GM12878 (cell line): Measurements from ENCODE around the gene CBR3. TPM values are rescaled to one million over a fixed set of nuclear protein-coding genes. Genes with fewer than 3 reads are reported as not detected.

Source experiments
- ATAC-seq: fragments of 200-7000 bp; cut with Tn5 transposase; 3 replicates; pipeline ENCODE4 v1.9.1; 2020; ENCODE audit warnings: mild to moderate bottlenecking, moderate library complexity
- BruUV-seq: library from RNA; stranded (reverse); fragments of 400-500 nt; replicated peaks from 2 replicates; lab custom pipeline; 2021; lab: Mats Ljungman, UMichigan
- CTCF ChIA-PET: fragments of 300-600 bp; sonication (Branson Sonifier 250); formaldehyde crosslinking; extraction: SDS; loops from one replicate; lab custom pipeline; 2021; ENCODE audit warnings: inconsistent platforms; lab: Yijun Ruan, JAX
- POLR2A ChIA-PET: fragments of 350-600 bp; formaldehyde crosslinking; extraction: SDS; loops from one replicate; lab custom pipeline; 2021; ENCODE audit warnings: inconsistent platforms; lab: Charles Lee
- RAD21 ChIA-PET: fragments of 300-600 bp; sonication (Branson Sonifier 250); formaldehyde crosslinking; loops from one replicate; lab custom pipeline; 2023; ENCODE audit warnings: antibody characterized with exemption; ENCODE audit not compliant: unreplicated experiment; lab: Charles Lee
- SMC1A ChIA-PET: fragments of 300-600 bp; sonication (Branson Sonifier 250); formaldehyde crosslinking; loops from one replicate; lab custom pipeline; 2023; ENCODE audit not compliant: unreplicated experiment, uncharacterized antibody; lab: Charles Lee
- DNase-seq: peaks from one replicate; pipeline ENCODE4 v3.0.0-alpha.2; 2011; ENCODE audit warnings: low read depth, low spot score
- FAIRE-seq: peaks from 3 replicates; lab custom pipeline; 2011; peaks lifted over from hg19 to GRCh38; lab: Jason Lieb, UNC
- H2AFZ ChIP-seq: 2 replicates; pipeline ENCODE4 v1.6.0; 2011; ENCODE audit warnings: low read depth, low read length, control low read depth; ENCODE audit not compliant: control insufficient read depth
- H3K27ac ChIP-seq: 2 replicates; pipeline ENCODE4 v1.5.1; 2011; ENCODE audit warnings: control low read depth; ENCODE audit not compliant: control insufficient read depth, insufficient read depth
- H3K27me3 ChIP-seq, 2 experiments: replicated peaks in 1 of 2; 2 replicates each; pipeline versions ENCODE4 v1.6.0 to v1.6.1; 2011; ENCODE audit warnings: low read length in 1 of 2; ENCODE audit not compliant: control insufficient read depth in 2 of 2, insufficient read depth in 2 of 2
- H3K36me3 ChIP-seq, 2 experiments: 2 replicates each; pipeline ENCODE4 v1.5.1; 2011; ENCODE audit warnings: low read length in 1 of 2; ENCODE audit not compliant: control insufficient read depth in 2 of 2, insufficient read depth in 2 of 2
- H3K4me1 ChIP-seq: 2 replicates; pipeline ENCODE4 v1.6.1; 2011; ENCODE audit warnings: mild to moderate bottlenecking, low read length, moderate library complexity, mixed read lengths; ENCODE audit not compliant: control insufficient read depth, insufficient read depth
- H3K4me2 ChIP-seq: 2 replicates; pipeline ENCODE4 v1.6.0; 2011; ENCODE audit warnings: control low read depth; ENCODE audit not compliant: control insufficient read depth, insufficient read depth
- H3K4me3 ChIP-seq: fragments of 200-600 bp; sonication (generic); 2 replicates; pipeline ENCODE4 v1.5.1; 2016
- H3K79me2 ChIP-seq: 2 replicates; pipeline ENCODE4 v1.6.0; 2011; ENCODE audit warnings: low read length; ENCODE audit not compliant: control insufficient read depth, insufficient read depth
- H3K9ac ChIP-seq: 2 replicates; pipeline ENCODE4 v1.8.0; 2011; ENCODE audit warnings: low read length, control low read depth, mixed read lengths; ENCODE audit not compliant: control insufficient read depth, insufficient read depth
- H3K9me3 ChIP-seq: replicated peaks from 3 replicates; pipeline ENCODE4 v1.5.1; 2011; ENCODE audit warnings: mild to moderate bottlenecking, low read length; ENCODE audit not compliant: control insufficient read depth, insufficient read depth
- H4K20me1 ChIP-seq: 2 replicates; pipeline ENCODE4 v1.6.0; 2011; ENCODE audit not compliant: control insufficient read depth, insufficient read depth
- DPF2 ChIP-seq: fragments of 450-650 bp; IDR thresholded peaks from 2 replicates; pipeline ENCODE4 v1.6.1; 2017; ENCODE audit warnings: mild to moderate bottlenecking
- HDGF ChIP-seq: fragments of 450-650 bp; IDR thresholded peaks from 2 replicates; pipeline ENCODE4 v1.6.1; 2016; ENCODE audit warnings: antibody characterized with exemption
- IKZF2 ChIP-seq, 2 experiments: fragments of 450-650 bp; IDR thresholded peaks; 2 replicates each; pipeline ENCODE4 v1.6.1; 2017; ENCODE audit warnings: mild to moderate bottlenecking in 2 of 2, moderate library complexity in 2 of 2
- IRF4 ChIP-seq: IDR thresholded peaks from 2 replicates; pipeline ENCODE4 v1.6.1; 2011; ENCODE audit warnings: low read depth, low read length
- PAX5 ChIP-seq: IDR thresholded peaks from 2 replicates; pipeline ENCODE4 v1.6.1; 2011; ENCODE audit warnings: low read depth, low read length, borderline replicate concordance
- WGBS: methylation state at CpG from one replicate; pipeline ENCODE4 v1.1.6; 2016; ENCODE audit warnings: low lambda C conversion rate; ENCODE audit not compliant: insufficient replicate concordance, insufficient coverage; ENCODE audit errors: missing lambda C conversion rate; 5-methylcytosine and 5-hydroxymethylcytosine counted together
- in situ Hi-C: fragments of 300-500 bp; cut with MboI; formaldehyde crosslinking; loops from 9 replicates; pipeline ENCODE4 v1.14.3; 2018; ENCODE audit warnings: mixed read lengths
- intact Hi-C: fragments of 100-400 bp; cut with micrococcal nuclease; formaldehyde crosslinking; loops from one replicate; pipeline ENCODE4 v1.14.2; 2022; ENCODE audit not compliant: unreplicated experiment
- polyA plus RNA-seq, 11 experiments: library from polyadenylated mRNA; depleted of rRNA in 4 of 11; unstranded in 6 of 11; stranded (reverse) in 5 of 11; fragments of >200 nt; fragmentation: Nextera tagmentation in 4 of 11; fragmentation: Illumina TruSeq in 1 of 11; extraction: Ambion mirVana in 4 of 11; extraction: Trizol in 1 of 11; gene quantifications; 1 replicate in 1 of 11; 2 replicates in 10 of 11; pipeline versions ENCODE4 v1.2.1 to v1.2.3, GENCODE V29; 2011 to 2016; ENCODE audit warnings: inconsistent platforms in 2 of 11, missing spikeins in 2 of 11, low read depth in 1 of 11
- total RNA-seq, 4 experiments: library from RNA; depleted of rRNA in 3 of 4; stranded (reverse); fragments of >200 nt in 3 of 4; fragmentation: Illumina TruSeq in 1 of 4; extraction: Trizol in 1 of 4; gene quantifications; 2 replicates each; pipeline versions ENCODE4 v1.2.1 to v1.2.3, GENCODE V29; 2013 to 2021
- TF ChIP-seq, protein P1 (sequence below): fragments of 450-650 bp; IDR thresholded peaks from 2 replicates; pipeline ENCODE4 v1.6.1; 2017; ENCODE audit warnings: borderline replicate concordance
- TF ChIP-seq, protein P2 (sequence below): fragments of 450-650 bp; IDR thresholded peaks from 2 replicates; pipeline ENCODE4 v1.6.1; 2016; ENCODE audit warnings: mild to moderate bottlenecking
- TF ChIP-seq, protein P3 (sequence below): fragments of 450-650 bp; conservative IDR thresholded peaks from 2 replicates; pipeline ENCODE4 v1.6.1; 2017; ENCODE audit warnings: mild to moderate bottlenecking, moderate library complexity
- TF ChIP-seq, protein P4 (sequence below): fragments of 450-650 bp; IDR thresholded peaks from 2 replicates; pipeline ENCODE4 v1.6.1; 2017; ENCODE audit warnings: low read depth, mild to moderate bottlenecking, moderate library complexity

CBR3 gene
- total and polyA plus RNA-seq, 10 of the 15 experiments (the other 5 are each of a cell fraction or from before 2014, with no cell fraction given): 0.48 to 17.2 (median 11.2) TPM

DNA sequence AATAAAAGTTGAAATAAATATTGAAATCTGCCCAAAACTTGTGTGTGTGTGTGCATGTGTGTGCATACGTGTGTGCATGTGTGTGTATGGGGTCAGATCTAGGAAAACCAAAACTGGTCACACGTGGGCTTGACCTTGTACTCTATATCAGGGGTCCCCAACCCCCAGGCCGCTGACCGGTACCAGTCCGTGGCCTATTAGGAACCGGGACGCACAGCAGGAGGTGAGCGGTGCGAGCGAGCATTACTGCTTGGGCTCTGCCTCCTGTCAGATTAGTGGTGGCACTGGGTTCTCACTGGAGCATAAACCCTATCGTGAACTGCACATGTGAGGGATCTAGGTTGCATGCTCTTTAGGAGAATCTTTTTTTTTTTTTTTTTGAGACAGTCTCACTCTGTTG lies 30.5 kb downstream of the CBR3 start:
- no peaks in the 10 kb centered on the region; a peak in 2 of 4 replicates for H3K36me3 ChIP-seq
- H3K4me2 ChIP-seq: no peak overlapping the region
- H3K4me3 ChIP-seq: no peak overlapping the region
- no peak overlapping the region for H3K27ac ChIP-seq
- in situ Hi-C loops (no loop called here), intact Hi-C loops (no loop called here)
- H3K9me3 ChIP-seq: no peaks in the 10 kb centered on the region
- WGBS: 83% methylated on average over 10 of the region's 11 CpGs
- ATAC-seq: no peak
- no peaks in the 10 kb centered on the region for H3K79me2 ChIP-seq
- DNase-seq: no peak
- ChIA-PET POLR2A (no interaction called here), CTCF (no interaction called here), RAD21 (no interaction called here)
- FAIRE-seq: no peak
- no peak overlapping the region for H2AFZ ChIP-seq
- no peak overlapping the region for H3K9ac ChIP-seq
- no peaks in the 10 kb centered on the region for H3K27me3 ChIP-seq
- TF ChIP-seq PAX5 (no peak), DPF2 (no peak), IRF4 (no peak), HDGF (no peak), IKZF2 (IDR thresholded peaks at IDR 0.05) (no peak)
- TF ChIP-seq, protein P1, sequence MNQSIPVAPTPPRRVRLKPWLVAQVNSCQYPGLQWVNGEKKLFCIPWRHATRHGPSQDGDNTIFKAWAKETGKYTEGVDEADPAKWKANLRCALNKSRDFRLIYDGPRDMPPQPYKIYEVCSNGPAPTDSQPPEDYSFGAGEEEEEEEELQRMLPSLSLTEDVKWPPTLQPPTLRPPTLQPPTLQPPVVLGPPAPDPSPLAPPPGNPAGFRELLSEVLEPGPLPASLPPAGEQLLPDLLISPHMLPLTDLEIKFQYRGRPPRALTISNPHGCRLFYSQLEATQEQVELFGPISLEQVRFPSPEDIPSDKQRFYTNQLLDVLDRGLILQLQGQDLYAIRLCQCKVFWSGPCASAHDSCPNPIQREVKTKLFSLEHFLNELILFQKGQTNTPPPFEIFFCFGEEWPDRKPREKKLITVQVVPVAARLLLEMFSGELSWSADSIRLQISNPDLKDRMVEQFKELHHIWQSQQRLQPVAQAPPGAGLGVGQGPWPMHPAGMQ: no peak
- TF ChIP-seq, protein P2, sequence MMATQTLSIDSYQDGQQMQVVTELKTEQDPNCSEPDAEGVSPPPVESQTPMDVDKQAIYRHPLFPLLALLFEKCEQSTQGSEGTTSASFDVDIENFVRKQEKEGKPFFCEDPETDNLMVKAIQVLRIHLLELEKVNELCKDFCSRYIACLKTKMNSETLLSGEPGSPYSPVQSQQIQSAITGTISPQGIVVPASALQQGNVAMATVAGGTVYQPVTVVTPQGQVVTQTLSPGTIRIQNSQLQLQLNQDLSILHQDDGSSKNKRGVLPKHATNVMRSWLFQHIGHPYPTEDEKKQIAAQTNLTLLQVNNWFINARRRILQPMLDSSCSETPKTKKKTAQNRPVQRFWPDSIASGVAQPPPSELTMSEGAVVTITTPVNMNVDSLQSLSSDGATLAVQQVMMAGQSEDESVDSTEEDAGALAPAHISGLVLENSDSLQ: no peak
- TF ChIP-seq, protein P3, sequence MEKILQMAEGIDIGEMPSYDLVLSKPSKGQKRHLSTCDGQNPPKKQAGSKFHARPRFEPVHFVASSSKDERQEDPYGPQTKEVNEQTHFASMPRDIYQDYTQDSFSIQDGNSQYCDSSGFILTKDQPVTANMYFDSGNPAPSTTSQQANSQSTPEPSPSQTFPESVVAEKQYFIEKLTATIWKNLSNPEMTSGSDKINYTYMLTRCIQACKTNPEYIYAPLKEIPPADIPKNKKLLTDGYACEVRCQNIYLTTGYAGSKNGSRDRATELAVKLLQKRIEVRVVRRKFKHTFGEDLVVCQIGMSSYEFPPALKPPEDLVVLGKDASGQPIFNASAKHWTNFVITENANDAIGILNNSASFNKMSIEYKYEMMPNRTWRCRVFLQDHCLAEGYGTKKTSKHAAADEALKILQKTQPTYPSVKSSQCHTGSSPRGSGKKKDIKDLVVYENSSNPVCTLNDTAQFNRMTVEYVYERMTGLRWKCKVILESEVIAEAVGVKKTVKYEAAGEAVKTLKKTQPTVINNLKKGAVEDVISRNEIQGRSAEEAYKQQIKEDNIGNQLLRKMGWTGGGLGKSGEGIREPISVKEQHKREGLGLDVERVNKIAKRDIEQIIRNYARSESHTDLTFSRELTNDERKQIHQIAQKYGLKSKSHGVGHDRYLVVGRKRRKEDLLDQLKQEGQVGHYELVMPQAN: no peak
- TF ChIP-seq, protein P4, sequence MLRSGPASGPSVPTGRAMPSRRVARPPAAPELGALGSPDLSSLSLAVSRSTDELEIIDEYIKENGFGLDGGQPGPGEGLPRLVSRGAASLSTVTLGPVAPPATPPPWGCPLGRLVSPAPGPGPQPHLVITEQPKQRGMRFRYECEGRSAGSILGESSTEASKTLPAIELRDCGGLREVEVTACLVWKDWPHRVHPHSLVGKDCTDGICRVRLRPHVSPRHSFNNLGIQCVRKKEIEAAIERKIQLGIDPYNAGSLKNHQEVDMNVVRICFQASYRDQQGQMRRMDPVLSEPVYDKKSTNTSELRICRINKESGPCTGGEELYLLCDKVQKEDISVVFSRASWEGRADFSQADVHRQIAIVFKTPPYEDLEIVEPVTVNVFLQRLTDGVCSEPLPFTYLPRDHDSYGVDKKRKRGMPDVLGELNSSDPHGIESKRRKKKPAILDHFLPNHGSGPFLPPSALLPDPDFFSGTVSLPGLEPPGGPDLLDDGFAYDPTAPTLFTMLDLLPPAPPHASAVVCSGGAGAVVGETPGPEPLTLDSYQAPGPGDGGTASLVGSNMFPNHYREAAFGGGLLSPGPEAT: no peak
- TF ChIP-seq, all 136 proteins: peak for 0
- no TSS peak for BruUV-seq
- no peaks in the 10 kb centered on the region for H3K4me1 ChIP-seq
- SMC1A ChIA-PET: interaction anchor here (0.9 kb wide), 1 partner anchor 88 kb away, joined by 3 read pairs; no protein-coding TSS in a partner anchor
- no peaks in the 10 kb centered on the region for H4K20me1 ChIP-seq
